ENCODE data around the gene DENND10.

DNA sequence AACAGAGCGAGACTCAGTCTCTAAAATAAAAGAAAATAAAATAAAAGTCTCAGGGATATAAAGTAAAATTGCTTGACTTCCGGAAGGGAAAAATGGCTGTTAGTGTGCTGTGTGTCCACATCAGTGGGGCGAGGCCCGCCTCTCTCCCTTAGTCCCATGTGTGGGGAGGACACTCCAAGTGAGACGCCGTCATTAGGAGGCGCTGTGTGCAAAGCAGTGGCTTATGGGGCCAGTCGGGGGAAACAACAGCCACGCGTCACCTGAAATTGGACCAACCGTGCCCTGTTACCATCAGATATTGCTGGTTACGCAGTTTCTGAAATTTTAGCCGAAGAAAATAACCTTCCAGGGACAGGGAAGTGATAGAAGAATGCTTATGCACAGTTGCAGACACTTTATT, 45.8 kb downstream of the DENND10 start:
- TF ChIP-seq CTCF (IDR thresholded peaks at IDR 0.05; ENCODE audit: poor library complexity) (no peak), EZH2phosphoT487 (IDR thresholded peaks at IDR 0.05; ENCODE audit: low read depth, severe bottlenecking, unreplicated experiment) (no peak), EZH2 (IDR thresholded peaks at IDR 0.05; ENCODE audit: borderline replicate concordance) (no peak)

Data from hepatocyte (in vitro differentiated cells).